HEK293 (cell line): ENCODE data around the gene PSTPIP1.

Experiments used
- CTCF ChIA-PET: fragments of 350-600 bp; formaldehyde crosslinking; extraction: SDS; loops from one replicate; lab custom pipeline; 2021; ENCODE audit warnings: antibody characterized with exemption; lab: Yijun Ruan, JAX
- POLR2A ChIA-PET: fragments of 300-600 bp; formaldehyde crosslinking; extraction: SDS; loops from one replicate; lab custom pipeline; 2020; ENCODE audit warnings: antibody characterized with exemption, inconsistent platforms; lab: Yijun Ruan, JAX
- H3K27ac ChIP-seq: fragments of 200-500 bp; sonication (Bioruptor generic); 2 replicates; pipeline ENCODE4 v1.5.1; 2014; ENCODE audit warnings: low read depth, low read length, control low read depth, inconsistent platforms; ENCODE audit errors: extremely low read depth
- H3K36me3 ChIP-seq, 2 experiments: fragments of 200-500 bp in 1 of 2; sonication (Bioruptor generic) in 1 of 2; 1 replicate in 1 of 2; 2 replicates in 1 of 2; pipeline ENCODE4 v1.5.1; 2014 to 2017; ENCODE audit warnings: inconsistent platforms in 2 of 2, low read length in 2 of 2; ENCODE audit not compliant: control insufficient read depth in 2 of 2, insufficient read depth in 1 of 2
- H3K4me1 ChIP-seq: fragments of 200-500 bp; sonication (Bioruptor generic); 2 replicates; pipeline ENCODE4 v1.5.1; 2014; ENCODE audit warnings: mild to moderate bottlenecking, low read length, inconsistent platforms; ENCODE audit not compliant: control insufficient read depth, insufficient read depth
- H3K4me3 ChIP-seq: 2 replicates; pipeline ENCODE4 v1.5.1; 2011; ENCODE audit warnings: low read depth, mild to moderate bottlenecking, control low read depth, low read length, moderate library complexity
- H3K9me3 ChIP-seq: fragments of 200-500 bp; sonication (Bioruptor generic); 2 replicates; pipeline ENCODE4 v1.5.1; 2014; ENCODE audit warnings: low read depth, low read length, inconsistent platforms; ENCODE audit not compliant: control insufficient read depth, insufficient read depth
- GFI1B ChIP-seq: fragments of 450-650 bp; formaldehyde crosslinking; IDR thresholded peaks from 2 replicates; pipeline ENCODE4 v1.5.1; 2016; ENCODE audit warnings: missing biosample characterization, missing genetic modification characterization
- ZNF2 ChIP-seq: fragments of 450-650 bp; formaldehyde crosslinking; IDR thresholded peaks from 2 replicates; pipeline ENCODE4 v1.5.1; 2016; ENCODE audit warnings: missing biosample characterization, missing genetic modification characterization
- ZNF391 ChIP-seq: fragments of 450-650 bp; formaldehyde crosslinking; IDR thresholded peaks from 2 replicates; pipeline ENCODE4 v1.5.1; 2016; ENCODE audit warnings: low read depth, missing biosample characterization, missing genetic modification characterization, borderline replicate concordance
- ZNF549 ChIP-seq: fragments of 450-650 bp; IDR thresholded peaks from 2 replicates; pipeline ENCODE4 v1.5.1; 2018; ENCODE audit warnings: missing biosample characterization, missing genetic modification characterization, mild to moderate bottlenecking, inconsistent platforms, moderate library complexity
- TF ChIP-seq, protein P1 (sequence below): fragments of 450-650 bp; formaldehyde crosslinking; conservative IDR thresholded peaks from 2 replicates; pipeline ENCODE4 v1.5.1; 2016; ENCODE audit warnings: low read depth, missing biosample characterization, missing genetic modification characterization
- TF ChIP-seq, protein P2 (sequence below): sonication (generic); formaldehyde crosslinking; IDR thresholded peaks from 2 replicates; pipeline ENCODE4 v1.8.1; 2022; ENCODE audit warnings: mild to moderate bottlenecking, moderate library complexity, missing genetic modification reagents
- TF ChIP-seq, protein P3 (sequence below): fragments of 450-650 bp; formaldehyde crosslinking; IDR thresholded peaks from 2 replicates; pipeline ENCODE4; 2016; ENCODE audit warnings: missing biosample characterization, missing genetic modification characterization
- TF ChIP-seq, protein P4 (sequence below): fragments of 450-650 bp; formaldehyde crosslinking; IDR thresholded peaks from 2 replicates; pipeline ENCODE4 v1.5.1; 2016; ENCODE audit warnings: missing biosample characterization, missing genetic modification characterization

PSTPIP1 gene

DNA sequence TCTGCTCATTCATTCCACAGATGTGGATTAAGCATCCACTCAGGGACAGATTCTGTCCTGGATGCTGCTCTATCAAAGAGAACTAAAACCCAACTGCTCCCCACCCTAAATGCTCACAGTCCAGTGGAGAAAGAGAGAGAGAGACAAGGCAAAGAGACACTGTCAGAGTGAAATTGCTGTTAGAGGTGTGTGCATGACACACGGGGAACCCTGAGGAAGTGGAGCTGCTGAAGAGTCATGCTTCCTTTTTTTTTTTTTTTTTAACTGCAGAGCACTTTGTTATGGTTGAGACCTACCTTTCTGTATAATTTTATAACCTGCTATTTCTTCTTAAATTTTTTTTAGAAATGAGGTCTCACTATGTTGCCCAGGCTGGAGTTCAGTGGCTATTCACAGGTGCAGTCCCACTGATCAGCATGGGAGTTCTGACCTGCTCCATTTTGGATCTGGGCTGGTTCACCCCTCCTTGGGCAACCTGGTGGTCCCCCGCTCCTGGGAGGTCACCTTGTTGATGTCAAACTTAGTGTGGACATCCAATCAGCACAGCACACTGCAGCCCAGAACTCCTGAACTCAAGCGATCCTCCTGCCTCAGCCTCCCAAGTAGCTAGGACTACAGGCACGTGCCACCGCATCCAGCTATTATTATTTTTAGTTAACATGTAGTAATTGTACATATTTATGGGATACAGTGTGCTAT lies 18.2 kb upstream of the PSTPIP1 start:
- CTCF ChIA-PET = interaction anchor here (0.6 to 1.1 kb wide), 6 partner anchors 14 to 58 kb away, joined by 3 to 5 read pairs (median 3); no protein-coding TSS in a partner anchor
- TF ChIP-seq ZNF549 (no peak), GFI1B (tag by site-specific recombination) (no peak)
- TF ChIP-seq, protein P1, sequence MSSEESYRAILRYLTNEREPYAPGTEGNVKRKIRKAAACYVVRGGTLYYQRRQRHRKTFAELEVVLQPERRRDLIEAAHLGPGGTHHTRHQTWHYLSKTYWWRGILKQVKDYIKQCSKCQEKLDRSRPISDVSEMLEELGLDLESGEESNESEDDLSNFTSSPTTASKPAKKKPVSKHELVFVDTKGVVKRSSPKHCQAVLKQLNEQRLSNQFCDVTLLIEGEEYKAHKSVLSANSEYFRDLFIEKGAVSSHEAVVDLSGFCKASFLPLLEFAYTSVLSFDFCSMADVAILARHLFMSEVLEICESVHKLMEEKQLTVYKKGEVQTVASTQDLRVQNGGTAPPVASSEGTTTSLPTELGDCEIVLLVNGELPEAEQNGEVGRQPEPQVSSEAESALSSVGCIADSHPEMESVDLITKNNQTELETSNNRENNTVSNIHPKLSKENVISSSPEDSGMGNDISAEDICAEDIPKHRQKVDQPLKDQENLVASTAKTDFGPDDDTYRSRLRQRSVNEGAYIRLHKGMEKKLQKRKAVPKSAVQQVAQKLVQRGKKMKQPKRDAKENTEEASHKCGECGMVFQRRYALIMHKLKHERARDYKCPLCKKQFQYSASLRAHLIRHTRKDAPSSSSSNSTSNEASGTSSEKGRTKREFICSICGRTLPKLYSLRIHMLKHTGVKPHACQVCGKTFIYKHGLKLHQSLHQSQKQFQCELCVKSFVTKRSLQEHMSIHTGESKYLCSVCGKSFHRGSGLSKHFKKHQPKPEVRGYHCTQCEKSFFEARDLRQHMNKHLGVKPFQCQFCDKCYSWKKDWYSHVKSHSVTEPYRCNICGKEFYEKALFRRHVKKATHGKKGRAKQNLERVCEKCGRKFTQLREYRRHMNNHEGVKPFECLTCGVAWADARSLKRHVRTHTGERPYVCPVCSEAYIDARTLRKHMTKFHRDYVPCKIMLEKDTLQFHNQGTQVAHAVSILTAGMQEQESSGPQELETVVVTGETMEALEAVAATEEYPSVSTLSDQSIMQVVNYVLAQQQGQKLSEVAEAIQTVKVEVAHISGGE (tag by site-specific recombination) = no peak
- TF ChIP-seq, all 188 proteins: peak for 0
- no peak overlapping the region for H3K27ac ChIP-seq
- H3K4me1 ChIP-seq = no peaks in the 10 kb centered on the region
- no peak overlapping the region for H3K4me3 ChIP-seq
- POLR2A ChIA-PET = no interaction called here
- H3K9me3 ChIP-seq = no peaks in the 10 kb centered on the region
- H3K36me3 ChIP-seq = no peaks in the 10 kb centered on the region

DNA sequence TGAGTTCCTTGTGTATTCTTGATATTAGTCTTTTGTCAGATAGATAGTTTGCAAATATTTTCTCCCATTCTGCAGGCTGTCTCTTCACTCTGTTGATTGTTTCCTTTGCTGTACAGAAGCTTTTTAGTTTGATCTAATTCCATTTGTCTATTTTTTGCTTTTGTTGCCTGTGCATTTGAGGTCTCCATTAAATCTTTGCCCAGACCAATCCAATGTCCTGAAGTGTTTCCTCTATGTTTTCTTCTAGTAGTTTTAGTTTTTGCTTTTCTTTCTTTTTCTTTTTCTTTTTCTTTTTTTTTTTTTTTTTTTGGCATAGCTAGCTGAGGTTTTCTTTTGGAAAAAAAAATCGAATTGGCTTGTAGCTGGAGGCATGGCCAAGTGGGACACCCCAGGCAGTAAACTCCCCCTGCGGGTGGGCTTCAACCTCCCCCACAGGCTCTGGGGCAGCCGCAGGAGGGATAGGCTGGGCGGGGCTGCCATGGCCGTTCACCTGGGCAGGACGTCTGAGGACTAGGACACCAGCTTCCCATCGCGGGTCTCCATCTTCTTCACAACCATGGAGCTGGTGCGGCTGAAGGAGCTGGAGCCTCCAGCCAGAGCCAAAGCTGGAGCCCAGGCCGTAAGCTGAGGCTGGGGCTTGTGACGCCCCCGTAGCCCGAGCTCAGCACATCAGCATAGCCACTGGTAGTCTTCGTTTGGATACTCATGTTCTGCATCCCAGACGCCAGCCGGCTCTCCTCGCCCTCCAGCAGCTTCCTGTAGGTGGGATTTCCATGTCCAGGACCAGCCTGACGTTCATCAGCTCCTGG lies 16.2 kb upstream of the PSTPIP1 start:
- Histone ChIP-seq H3K9me3 (no peaks in the 10 kb centered on the region), H3K36me3 (no peaks in the 10 kb centered on the region), H3K27ac (no peak overlapping the region), H3K4me1 (no peaks in the 10 kb centered on the region), H3K4me3 (no peak overlapping the region)
- TF ChIP-seq, protein P2, sequence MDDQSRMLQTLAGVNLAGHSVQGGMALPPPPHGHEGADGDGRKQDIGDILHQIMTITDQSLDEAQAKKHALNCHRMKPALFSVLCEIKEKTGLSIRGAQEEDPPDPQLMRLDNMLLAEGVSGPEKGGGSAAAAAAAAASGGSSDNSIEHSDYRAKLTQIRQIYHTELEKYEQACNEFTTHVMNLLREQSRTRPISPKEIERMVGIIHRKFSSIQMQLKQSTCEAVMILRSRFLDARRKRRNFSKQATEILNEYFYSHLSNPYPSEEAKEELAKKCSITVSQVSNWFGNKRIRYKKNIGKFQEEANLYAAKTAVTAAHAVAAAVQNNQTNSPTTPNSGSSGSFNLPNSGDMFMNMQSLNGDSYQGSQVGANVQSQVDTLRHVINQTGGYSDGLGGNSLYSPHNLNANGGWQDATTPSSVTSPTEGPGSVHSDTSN (CRISPR knock-in tag) = no peak
- TF ChIP-seq ZNF391 = no peak
- TF ChIP-seq ZNF2 (tag by site-specific recombination) = no peak
- TF ChIP-seq, protein P3, sequence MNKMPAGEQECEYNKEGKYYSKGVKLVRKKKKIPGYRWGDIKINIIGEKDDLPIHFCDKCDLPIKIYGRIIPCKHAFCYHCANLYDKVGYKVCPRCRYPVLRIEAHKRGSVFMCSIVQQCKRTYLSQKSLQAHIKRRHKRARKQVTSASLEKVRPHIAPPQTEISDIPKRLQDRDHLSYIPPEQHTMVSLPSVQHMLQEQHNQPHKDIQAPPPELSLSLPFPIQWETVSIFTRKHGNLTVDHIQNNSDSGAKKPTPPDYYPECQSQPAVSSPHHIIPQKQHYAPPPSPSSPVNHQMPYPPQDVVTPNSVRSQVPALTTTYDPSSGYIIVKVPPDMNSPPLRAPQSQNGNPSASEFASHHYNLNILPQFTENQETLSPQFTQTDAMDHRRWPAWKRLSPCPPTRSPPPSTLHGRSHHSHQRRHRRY = no peak
- ChIA-PET POLR2A (interaction anchor here (0.6 kb wide), 1 partner anchor 71 kb away, joined by 9 read pairs; no protein-coding TSS in a partner anchor), CTCF (interaction anchor here (0.7 to 1.4 kb wide), 3 partner anchors 8 to 46 kb away, joined by 3 to 6 read pairs (median 5); no protein-coding TSS in a partner anchor)

DNA sequence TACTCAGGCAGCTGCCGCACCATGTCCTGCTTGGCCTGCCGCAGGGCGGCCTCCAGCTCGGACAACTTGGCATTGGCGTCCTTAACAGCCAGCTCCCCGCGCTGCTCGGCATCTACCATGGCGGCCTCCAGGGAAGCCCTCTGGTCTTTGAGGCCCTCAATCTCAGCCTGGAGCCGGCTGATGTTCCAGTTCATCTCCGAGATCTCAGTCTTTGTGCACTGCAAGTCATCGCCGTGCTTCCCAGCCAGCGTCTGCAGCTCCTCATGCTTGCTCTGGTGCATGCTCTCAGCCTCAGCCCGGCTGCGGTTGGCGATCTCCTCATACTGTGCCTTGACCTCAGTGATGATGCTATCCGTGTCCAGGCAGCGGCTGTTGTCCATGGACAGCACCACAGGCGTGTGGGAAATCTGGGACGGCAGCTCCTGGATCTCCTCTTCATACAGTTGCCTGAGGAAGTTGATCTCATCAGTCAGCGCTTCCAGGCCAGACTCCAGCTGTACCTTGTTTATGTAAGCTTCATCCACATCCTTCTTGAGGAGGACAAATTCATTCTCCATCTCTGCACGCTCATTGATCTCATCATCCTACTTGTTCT lies 15.5 kb upstream of the PSTPIP1 start:
- no peaks in the 10 kb centered on the region for H3K36me3 ChIP-seq
- ChIA-PET POLR2A (interaction anchor here (0.6 kb wide), 1 partner anchor 72 kb away, joined by 9 read pairs; no protein-coding TSS in a partner anchor), CTCF (no interaction called here)
- no peaks in the 10 kb centered on the region for H3K9me3 ChIP-seq
- TF ChIP-seq, protein P4, sequence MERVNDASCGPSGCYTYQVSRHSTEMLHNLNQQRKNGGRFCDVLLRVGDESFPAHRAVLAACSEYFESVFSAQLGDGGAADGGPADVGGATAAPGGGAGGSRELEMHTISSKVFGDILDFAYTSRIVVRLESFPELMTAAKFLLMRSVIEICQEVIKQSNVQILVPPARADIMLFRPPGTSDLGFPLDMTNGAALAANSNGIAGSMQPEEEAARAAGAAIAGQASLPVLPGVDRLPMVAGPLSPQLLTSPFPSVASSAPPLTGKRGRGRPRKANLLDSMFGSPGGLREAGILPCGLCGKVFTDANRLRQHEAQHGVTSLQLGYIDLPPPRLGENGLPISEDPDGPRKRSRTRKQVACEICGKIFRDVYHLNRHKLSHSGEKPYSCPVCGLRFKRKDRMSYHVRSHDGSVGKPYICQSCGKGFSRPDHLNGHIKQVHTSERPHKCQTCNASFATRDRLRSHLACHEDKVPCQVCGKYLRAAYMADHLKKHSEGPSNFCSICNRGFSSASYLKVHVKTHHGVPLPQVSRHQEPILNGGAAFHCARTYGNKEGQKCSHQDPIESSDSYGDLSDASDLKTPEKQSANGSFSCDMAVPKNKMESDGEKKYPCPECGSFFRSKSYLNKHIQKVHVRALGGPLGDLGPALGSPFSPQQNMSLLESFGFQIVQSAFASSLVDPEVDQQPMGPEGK (tag by site-specific recombination) = no peak
- H3K27ac ChIP-seq = no peak overlapping the region
- no peaks in the 10 kb centered on the region for H3K4me1 ChIP-seq
- no peak overlapping the region for H3K4me3 ChIP-seq
